IPS-NIHi7 (cell line): ENCODE measurements around the gene SH3BGRL3.
"Not testable (repeated sequence)": the region's sequence is repeated elsewhere in the genome, so short reads cannot be mapped to it uniquely, and the experiment has no call there.

ENCODE experiments used
- DNase-seq: peaks from one replicate; pipeline ENCODE4 v3.0.0; 2012; ENCODE audit warnings: mixed read lengths; ENCODE audit errors: extremely low spot score

SH3BGRL3 gene

DNA sequence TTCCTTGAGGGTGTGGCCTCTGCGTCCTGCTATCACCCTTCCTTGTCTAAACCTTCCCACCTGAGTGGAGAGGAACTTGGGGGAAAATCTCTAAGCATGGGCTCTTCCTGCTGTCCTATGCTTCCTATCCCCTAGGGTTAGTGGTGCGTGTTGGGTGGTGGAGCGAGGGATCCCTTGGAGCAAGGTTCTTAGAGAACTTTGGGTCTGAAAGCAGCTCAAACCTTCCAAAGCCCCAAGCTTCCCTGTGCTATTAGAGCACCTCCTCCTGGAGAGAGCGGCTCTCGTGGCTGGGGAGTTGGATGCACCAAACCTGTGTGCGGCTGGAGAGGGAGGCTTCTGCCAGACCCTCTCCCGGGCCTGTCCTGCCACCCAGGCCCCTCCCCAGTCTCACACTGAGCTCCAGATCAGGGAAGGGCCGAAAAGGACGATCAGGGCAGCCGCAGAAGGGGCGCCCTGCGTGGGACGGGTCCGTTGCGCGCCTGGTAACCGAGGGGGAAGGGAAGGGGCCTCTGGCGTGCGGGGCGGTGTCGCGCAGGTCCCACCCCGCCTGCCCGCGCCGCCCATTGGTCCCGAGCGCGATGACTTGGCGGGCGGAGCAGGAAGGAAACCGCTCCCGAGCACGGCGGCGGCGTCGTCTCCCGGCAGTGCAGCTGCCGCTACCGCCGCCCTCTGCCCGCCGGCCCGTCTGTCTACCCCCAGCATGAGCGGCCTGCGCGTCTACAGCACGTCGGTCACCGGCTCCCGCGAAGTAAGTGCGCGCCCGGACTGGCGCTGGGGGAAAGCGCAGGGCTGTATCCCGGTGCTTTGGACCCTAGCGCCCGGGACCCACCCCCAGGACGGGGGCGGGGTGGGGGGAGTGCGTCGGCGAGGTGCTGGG, at the start of gene SH3BGRL3:
Gene SH3BGRL3, plus strand, starts transcription at position 631 of the 877 bp plus-strand sequence. Its CDS starts 70 bp downstream, at position 701.
- DNase-seq = peak; percentile 89

DNA sequence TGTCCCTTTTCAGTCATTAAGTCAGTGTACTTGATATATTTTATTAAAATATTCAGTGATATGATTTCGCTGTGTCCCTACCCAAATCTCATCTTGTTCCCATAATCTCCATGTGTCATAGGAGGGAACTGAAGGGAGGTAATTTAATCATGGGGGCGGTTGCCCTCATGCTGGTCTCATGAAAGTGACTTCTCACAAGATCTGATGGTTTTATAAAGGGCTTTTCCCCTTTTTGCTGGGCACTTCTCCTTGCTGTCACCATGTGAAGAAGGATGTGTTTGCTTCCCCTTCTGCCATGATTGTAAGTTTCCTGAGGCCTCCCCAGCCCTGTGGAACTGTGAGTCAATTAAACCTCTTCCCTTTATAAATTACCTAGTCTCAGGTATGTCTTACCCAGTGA, 49.2 kb upstream of the SH3BGRL3 start:
- not testable (repeated sequence) for DNase-seq

DNA sequence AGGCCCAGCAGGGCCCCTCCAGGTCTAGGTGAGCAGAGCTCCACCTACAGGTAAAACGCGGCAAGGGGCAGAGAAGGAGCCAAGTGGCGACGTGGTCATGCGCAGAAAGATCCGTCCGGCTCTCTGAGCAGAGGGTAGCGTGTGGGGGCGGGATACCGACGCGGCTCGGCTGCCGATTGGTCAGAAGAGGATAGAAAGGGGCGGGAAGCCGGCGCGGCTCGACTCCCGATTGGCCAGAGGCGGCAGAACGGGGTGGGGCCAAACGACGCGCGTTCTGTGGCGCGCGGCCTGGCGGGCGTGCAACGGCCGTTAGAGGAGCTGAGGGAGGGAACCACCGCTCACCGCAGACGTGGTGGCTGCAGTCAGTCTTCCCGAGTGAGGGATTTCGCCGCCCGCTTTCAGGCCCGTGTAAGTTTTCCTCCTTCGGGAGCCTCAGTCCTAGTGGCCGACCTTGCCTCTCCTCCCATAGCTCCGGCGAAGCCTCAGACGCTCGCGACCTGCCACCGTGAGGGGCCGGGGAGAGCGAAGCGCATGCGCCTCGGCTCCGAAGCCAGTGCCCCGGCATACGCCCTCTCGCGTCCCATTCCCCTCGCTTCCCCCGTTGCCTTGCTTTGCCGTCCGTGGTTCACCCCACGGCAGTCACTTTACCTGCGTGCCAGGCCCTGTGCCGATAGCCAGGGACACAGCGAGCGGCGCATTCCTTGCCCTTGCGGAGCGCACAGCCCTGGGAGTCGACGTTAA, 45.8 kb upstream of the SH3BGRL3 start, which contains the start of gene CEP85:
Gene CEP85, plus strand, starts transcription at position 298 of the 741 bp plus-strand sequence. CDS start 5,584 bp downstream, outside the sequence.
- DNase-seq = peak; percentile 100

DNA sequence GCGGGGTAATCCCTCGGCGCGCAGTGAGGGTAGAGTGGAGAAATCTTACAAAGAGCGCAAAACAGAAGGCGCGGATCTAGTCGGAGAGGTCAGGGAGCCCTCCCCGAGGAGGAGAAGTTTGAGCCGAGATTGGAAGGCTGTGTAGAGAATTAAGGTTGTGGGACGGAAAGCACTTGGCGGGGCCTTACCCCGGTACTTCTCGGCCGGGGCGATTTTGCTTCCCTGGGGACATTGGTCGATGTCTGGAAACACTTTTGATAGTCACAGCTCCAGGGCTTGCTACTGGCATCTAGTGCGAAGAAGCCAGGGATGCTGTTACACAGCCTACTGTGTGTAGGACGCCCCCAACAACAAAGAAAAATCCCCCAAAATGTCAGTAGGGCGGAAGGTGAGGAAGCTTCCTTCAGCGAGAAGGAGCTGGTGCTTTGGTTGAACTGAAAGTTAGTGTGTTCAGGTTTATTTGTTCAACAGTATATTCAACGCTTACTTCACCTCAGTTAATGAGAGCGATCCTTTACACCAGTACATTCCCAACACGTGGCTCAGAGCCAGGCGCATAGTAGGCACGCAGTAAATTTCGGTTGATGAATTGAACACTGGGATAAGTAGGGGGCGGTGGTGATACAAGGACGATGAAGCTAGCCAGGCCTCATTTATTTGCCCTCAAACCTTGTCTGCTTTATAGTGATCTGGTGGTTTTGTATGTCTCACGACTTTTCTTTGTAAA, 45.1 kb upstream of the SH3BGRL3 start:
- peak; percentile 40 for DNase-seq

DNA sequence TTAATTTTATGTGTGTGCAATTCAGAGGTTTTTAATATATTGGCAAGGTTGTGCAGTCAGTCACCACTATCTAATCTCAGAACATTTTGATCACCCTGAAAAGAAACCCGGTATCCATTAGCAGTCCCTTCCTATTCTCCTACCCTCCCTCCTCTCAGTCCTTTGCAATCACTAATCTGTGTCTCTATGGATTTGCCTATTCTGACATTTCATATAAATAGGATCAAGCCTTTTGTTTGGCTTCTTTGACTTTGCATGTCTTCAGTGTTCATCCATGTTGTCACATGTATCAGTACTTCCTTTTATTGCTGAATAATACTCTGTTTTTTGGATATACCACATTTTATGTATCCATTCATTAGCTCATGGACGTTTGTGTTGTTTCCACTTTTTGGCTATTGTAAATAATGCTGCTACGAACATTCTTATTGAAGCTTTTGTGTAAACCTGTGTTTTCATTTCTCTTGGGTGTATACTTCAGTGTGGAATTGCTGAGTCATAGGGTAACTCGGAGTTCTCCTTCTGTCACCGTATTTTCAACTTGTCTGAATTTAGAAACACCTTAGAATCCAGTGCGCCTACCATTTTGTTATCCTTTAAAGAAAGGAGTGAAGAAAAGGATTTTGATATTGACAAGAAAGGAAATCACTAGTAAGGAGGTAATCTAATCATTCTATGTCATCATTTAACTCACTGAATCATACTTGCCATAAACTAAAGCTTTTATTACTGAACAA, 42.5 kb upstream of the SH3BGRL3 start:
- no peak for DNase-seq

DNA sequence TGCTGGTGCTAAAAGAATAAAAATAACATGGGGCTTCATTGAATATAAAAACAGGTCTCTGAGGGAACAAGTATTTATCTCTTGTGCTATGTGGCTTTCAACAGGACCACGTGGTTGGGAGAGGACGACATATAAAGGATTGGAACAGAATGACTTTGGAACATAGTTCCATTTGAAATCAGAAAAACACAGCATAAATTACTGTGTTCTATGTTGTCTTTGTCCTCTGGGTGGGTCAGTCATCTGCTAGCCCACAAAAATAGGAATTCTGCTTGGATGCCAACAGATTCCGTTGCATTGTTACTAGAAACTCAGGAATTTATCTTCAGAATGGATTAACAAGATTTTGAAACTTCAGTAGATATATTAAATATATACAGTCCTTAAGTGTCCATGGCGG, 40.0 kb upstream of the SH3BGRL3 start:
- no peak for DNase-seq

DNA sequence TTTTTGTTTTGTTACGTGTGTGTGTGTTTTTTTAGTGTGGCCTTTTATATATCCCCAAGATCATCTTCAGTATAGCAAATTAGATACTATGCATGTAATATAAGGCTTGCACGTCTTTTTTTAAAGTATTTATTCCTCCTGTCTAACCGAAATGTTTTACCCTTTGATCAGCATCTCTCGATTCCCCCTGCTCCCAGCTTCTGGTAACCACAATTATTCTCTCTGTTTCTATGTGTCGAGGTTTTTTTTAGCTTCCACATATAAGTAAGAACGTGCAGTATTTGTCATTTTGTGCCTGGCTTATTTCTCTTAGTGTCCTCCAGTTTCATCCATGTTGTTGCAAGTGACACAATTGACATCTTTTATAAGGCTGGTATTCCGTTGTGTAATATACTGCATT, 27.2 kb upstream of the SH3BGRL3 start:
- no peak for DNase-seq

DNA sequence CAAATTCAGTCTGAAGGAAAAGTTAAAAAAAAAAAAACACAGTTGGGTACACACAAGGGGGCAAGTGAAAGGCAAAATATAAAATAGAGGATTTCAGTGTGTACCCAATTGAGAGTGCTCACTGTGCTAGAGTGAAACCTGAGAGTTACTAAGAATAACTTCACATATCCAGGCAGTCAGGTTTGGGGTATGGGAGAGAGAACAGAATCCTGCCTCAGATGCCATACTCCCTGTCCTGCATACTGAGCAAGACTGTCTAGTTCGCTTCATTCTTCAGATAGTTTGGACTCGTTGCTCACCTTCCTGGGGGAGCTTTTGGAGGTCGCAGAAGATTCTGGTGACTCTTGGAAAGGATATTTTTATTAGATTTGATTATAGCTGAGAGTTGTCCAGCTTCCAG, 25.5 kb upstream of the SH3BGRL3 start:
- DNase-seq = no peak

DNA sequence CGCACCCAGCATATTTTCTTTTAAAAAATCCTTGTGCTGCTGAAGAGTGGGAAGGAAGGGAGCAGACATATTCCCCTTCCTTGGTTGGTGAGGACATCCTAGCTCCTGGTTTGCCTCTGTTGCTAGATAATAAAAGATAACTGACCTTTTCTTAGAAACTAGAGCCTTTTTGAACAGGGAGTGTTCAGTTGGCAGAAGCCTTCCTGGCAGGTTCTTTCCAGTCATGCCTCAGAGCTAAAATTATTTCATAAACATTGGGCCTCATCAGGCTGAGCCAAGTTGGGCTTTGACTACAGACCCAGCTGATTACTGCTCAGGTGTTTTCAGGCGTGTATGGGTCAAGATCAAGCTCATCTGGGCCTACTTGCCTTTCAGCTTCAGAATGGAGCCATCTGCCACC, 22.7 kb upstream of the SH3BGRL3 start:
- DNase-seq = no peak

DNA sequence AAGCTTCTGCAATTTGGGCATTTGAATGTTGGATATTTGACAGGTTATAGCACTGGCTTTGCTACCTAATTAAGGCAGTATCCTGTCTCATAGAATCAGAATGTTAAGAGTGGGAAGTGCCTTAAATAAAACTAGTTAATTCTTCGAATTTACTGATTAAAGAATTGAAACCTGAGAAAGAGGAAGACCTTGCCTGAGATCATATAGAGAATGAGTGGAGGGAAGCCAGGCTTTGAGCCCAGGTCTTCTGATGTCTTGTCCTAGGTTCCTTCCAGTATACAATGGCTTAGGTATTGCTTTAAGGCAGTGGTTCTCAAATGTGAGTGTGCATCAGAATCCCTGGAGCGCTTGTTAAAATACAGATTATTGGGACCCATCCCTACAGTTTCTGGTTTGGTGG, 20.9 kb upstream of the SH3BGRL3 start:
- no peak for DNase-seq

DNA sequence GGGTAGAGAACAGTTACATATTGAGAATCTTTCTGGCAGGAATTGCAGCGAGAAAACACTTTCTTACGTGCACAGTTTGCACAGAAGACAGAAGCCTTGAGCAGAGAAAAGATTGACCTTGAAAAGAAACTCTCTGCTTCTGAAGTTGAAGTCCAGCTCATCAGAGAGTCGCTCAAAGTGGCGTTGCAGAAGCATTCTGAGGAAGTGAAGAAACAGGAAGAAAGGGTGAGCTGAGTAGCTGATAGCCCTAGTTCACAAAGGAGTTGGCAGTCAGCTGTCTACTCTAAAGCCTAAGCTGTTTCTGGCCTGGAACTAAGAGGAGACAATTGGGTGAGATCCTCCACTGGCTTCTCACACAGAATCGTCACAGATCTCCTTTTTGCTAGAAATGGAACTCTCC, 20.3 kb upstream of the SH3BGRL3 start:
- no peak for DNase-seq

DNA sequence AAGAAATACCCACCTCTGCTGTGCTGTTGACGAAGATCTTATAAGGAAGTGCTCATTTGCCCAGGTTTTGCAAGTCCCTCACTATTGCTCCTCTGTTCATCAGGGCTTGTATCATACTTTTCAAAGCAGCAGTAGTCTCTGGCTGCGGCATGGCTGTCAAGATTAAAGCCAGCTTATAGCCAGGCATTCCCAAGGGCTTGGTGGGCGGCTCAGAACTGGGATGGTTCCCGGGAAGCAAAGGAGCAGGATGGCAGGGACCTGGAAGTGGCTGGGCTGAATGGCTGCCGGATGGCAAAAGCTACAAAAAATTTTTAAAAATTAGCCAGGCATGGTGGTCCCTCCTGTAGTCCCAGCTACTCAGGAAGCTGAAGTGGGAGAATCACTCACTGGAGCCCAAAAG, 16.7 kb upstream of the SH3BGRL3 start:
- DNase-seq = peak; percentile 4

DNA sequence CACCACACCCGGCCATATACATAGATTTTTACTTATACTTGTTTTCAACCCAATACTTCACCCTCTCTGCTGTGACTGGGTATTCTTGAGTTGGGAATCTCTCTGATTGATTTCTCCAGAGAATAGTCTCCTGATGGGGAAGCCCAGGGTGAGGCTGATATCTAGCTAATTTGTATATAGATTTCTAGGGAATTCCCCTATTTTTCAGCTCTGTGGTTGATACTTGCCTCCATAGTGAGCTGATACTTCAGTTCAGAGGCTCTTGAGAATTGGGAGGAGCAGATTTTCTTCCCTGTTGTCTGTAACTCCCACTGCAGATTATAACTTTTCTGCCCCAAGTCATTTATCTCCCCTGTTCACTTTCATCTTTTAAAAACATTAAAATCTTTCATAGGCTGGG, 14.5 kb upstream of the SH3BGRL3 start:
- no peak for DNase-seq

DNA sequence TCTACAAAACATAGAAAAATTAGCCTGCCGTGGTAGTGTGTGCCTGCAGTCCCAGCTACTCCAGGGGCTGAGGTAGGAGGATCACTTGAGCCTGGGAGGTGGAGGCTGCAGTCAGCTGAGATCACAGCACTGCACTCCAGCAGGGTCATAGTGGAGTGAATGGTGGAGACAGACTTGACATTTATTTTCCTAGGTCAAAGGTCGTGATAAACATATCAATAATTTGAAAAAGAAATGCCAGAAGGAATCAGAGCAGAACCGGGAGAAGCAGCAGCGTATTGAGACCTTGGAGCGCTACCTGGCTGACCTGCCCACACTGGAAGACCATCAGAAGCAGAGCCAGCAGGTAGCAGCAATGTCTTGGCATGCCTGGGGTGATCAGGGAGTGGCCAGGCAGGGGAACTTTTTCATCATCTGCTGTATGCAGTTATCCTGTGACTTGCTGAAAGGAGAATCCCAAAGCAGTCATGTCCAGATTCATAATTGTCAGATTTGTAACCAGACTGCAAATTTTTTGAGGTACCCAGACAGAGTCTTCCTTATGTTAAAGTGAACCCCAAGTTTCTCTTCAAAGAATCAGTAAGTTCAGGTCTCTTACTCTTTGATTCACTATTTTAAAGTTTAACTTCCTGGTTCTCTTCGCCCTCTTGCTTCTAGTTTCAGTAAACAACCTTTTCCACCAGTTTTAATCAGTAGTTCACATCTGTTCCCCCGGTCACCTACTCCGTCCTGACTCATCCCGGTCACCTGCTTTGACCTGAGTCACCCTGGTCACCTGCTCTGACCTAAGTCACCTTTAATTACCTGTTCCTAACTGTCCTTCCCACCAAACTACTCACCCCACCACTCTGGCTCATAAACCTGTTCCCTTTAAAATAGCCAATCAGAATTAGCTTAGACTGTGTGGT, 11.3 kb upstream of the SH3BGRL3 start:
- DNase-seq = peak; percentile 3

DNA sequence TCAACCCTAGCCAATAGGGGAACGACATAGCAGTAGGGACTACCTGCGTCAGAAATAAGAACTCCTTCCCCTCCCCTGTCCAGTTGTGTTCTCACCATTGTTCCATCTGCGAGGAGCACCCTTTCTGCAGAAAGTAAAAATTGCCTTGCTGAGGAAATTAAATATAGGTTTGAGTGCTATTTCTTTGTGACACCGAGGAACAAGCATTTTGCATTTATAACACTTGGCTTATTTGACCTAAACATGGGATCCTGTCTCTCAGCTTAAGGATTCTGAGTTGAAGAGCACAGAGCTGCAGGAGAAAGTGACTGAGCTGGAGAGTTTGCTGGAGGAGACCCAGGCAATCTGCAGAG, 10.7 kb upstream of the SH3BGRL3 start:
- DNase-seq = no peak

DNA sequence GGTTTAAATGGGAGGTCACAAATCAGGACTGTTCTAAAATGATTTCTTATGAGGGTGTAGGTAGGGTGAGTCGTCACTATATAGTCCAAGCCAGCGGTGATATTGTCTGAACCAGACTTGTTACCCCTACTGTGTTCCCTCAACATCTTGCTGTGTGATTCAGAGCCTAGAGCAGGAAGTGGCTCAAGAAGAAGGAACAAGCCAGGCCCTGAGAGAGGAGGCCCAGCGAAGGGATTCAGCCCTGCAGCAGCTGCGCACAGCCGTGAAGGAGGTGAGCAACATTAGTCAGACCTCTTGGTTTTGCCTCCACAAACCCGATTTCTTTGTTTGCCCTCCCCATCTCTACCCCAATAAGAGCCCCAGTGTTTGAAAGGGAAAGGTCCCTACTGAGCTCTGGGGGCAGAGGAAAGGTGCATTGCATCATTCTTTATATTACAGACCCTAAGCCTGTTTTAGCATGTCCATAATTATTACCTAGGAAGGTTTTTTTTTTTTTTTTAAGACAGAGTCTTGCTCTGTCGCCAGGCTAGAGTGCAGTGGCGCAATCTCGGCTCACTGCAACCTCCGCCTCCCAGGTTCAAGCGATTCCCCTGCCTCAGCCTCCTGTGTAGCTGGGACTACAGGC, 5.0 kb upstream of the SH3BGRL3 start:
- no peak for DNase-seq

DNA sequence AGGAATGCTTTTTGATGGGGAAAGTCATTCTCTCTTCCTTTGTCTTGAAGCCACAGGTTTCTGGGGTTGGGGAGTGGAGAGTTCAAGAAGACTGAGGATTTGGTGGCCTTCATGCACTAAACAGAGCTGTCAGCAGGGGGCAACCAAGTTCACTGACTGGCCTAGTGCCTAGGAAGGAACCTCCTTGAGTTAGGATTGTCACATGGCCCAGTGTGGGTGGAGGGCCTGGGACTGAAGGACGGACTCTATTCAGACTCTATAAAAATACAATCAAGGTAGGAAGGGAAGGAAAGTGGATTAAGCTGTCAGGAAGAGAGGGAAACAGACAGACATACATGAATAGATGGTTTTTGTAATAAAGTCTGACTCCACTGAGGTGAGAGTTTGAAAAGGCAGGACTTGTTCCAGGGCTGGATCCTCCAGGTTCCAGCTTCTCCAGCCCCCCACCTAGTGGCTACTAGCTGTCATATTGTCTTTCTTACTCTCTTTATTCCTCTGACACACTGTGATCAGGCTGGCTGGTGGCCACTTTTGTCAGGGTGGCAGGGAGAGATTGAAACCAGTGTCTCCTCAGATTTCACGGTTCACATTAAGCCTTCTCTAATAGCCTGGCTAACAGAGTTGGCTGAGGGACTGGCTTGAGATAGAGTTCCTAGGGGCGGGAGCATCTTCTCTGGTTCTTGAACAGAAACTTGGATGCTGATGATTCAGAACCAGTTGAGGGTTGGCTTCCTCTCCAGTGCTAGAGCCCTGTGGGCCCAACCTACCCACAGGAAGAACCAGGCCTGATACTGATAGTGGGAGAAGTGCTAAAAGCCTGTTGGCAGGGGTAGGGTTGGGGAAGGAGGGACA, 4.1 kb upstream of the SH3BGRL3 start:
- DNase-seq = peak; percentile 91

DNA sequence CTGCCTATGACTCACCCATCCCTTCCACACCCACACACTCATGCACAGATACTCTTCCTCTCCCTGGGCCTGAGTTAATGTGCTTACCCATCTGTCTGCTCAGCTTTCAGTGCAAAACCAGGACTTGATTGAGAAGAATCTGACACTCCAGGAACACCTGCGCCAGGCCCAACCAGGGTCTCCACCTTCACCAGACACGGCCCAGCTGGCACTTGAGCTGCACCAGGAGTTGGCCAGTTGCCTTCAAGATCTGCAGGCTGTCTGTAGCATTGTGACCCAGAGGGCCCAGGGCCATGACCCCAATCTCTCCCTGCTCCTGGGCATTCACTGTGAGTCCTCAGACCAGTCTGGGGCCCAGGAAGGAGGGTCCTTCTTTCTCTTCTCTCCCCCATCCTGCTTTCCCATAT, 3.5 kb upstream of the SH3BGRL3 start:
- DNase-seq = no peak

DNA sequence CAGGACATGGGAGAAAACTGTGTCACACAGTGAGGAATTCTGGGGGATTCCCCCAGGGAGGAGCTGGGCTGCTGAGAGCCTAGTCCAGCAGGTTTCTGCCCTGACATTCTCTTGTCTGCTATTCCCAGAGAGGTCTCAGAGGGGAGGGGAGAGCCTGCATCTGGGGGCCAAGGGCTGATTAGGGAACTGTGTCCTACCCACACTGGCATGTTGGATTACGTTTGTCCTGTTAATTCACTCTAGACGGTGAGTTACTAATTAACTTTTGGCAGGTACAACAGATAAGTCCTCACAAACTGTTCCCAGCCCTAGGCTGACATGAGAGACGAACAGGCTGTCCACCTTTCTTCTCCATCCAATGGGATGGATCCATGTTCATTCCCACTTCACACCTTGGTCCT, 2.6 kb upstream of the SH3BGRL3 start:
- DNase-seq = no peak
